B cell (primary cell): ENCODE measurements around the gene ZNF462. TPM values are rescaled to one million over a fixed set of nuclear protein-coding genes. Genes with fewer than 3 reads are reported as not detected.

Source experiments
- ATAC-seq: fragments of 200-7000 bp; cut with Tn5 transposase; one replicate; pipeline ENCODE4 v1.10.0; 2021; ENCODE audit warnings: low read depth, mild to moderate bottlenecking, moderate number of reproducible peaks, moderate library complexity
- CTCF ChIA-PET: fragments of 350-600 bp; sonication (Branson Sonifier 250); formaldehyde crosslinking; loops from one replicate; lab custom pipeline; 2021; ENCODE audit warnings: antibody characterized with exemption, inconsistent platforms; lab: Charles Lee
- POLR2A ChIA-PET: fragments of 350-600 bp; sonication (Branson Sonifier 250); formaldehyde crosslinking; loops from one replicate; lab custom pipeline; 2021; ENCODE audit warnings: antibody characterized with exemption; lab: Charles Lee
- DNase-seq: peaks from one replicate; pipeline ENCODE4 v3.0.0; 2013
- H2AFZ ChIP-seq: 2 replicates; pipeline ENCODE4 v1.6.1; 2012; ENCODE audit warnings: mild to moderate bottlenecking, low read depth, low read length; ENCODE audit not compliant: insufficient read depth, poor library complexity, severe bottlenecking
- H3K27ac ChIP-seq, 2 donors: 1 replicate in 1 of 2; 2 replicates in 1 of 2; pipeline ENCODE4 v1.5.1; 2012 to 2013; ENCODE audit warnings: low read length in 2 of 2, mild to moderate bottlenecking in 2 of 2, moderate library complexity in 1 of 2
- H3K27me3 ChIP-seq, 4 experiments: fragments of 200-600 bp in 1 of 4; sonication (generic) in 1 of 4; replicated peaks in 1 of 4; 1 replicate in 2 of 4; 2 replicates in 2 of 4; pipeline versions ENCODE4 v1.6.1 to v1.7.0; 2013 to 2016; ENCODE audit warnings: low read length in 3 of 4, mild to moderate bottlenecking in 2 of 4, mixed read lengths in 1 of 4, moderate library complexity in 1 of 4; ENCODE audit not compliant: insufficient read depth in 4 of 4, control insufficient read depth in 3 of 4; ENCODE audit errors: control extremely low read depth in 1 of 4
- H3K36me3 ChIP-seq, 2 experiments: replicated peaks in 1 of 2; 1 replicate in 1 of 2; 2 replicates in 1 of 2; pipeline versions ENCODE4 v1.6.1 to v1.7.1; 2013; ENCODE audit warnings: low read length in 1 of 2; ENCODE audit not compliant: insufficient read depth in 2 of 2, control insufficient read depth in 1 of 2; ENCODE audit errors: control extremely low read depth in 1 of 2, extremely low read depth in 1 of 2
- H3K4me1 ChIP-seq, 2 donors: fragments of 200-600 bp in 1 of 2; sonication (generic) in 1 of 2; 1 replicate in 1 of 2; 2 replicates in 1 of 2; pipeline versions ENCODE4 v1.5.1 to v1.6.1; 2013 to 2017; ENCODE audit warnings: low read length in 2 of 2; ENCODE audit not compliant: control insufficient read depth in 2 of 2, insufficient read depth in 2 of 2
- H3K4me2 ChIP-seq: replicated peaks from 2 replicates; pipeline ENCODE3; 2012; ENCODE audit warnings: mild to moderate bottlenecking, low read depth, low read length; ENCODE audit not compliant: poor library complexity, severe bottlenecking
- H3K4me3 ChIP-seq, 5 experiments: fragments of 200-600 bp in 1 of 5; sonication (generic) in 1 of 5; 1 replicate in 3 of 5; 2 replicates in 2 of 5; pipeline versions ENCODE4 v1.5.1 to v1.7.0; 2011 to 2016; ENCODE audit warnings: low read length in 4 of 5, mild to moderate bottlenecking in 4 of 5, low read depth in 2 of 5, control low read depth in 1 of 5, moderate library complexity in 1 of 5; ENCODE audit not compliant: insufficient read depth in 1 of 5; ENCODE audit errors: control extremely low read depth in 1 of 5, extremely low read depth in 1 of 5
- H3K79me2 ChIP-seq: fragments of 200-600 bp; sonication (generic); one replicate; pipeline ENCODE4 v1.6.0; 2016; ENCODE audit warnings: low read length; ENCODE audit not compliant: control insufficient read depth, insufficient read depth
- H3K9ac ChIP-seq: fragments of 200-600 bp; sonication (generic); 2 replicates; pipeline ENCODE4 v1.6.1; 2017; ENCODE audit warnings: mild to moderate bottlenecking, low read length, moderate library complexity
- H3K9me3 ChIP-seq, 3 donors: one replicate each; pipeline versions ENCODE4 v1.6.1 to v1.7.1; 2013; ENCODE audit warnings: low read length in 2 of 3; ENCODE audit not compliant: control insufficient read depth in 2 of 3, insufficient read depth in 1 of 3; ENCODE audit errors: control extremely low read depth in 1 of 3
- H4K20me1 ChIP-seq: 2 replicates; pipeline ENCODE4 v1.6.0; 2012; ENCODE audit warnings: mild to moderate bottlenecking, low read length; ENCODE audit not compliant: insufficient read depth, control insufficient read depth, poor library complexity, severe bottlenecking
- H3K27ac Mint-ChIP-seq: one replicate; pipeline ENCODE4 v1.8.0; 2021; ENCODE audit warnings: mixed read lengths
- H3K27me3 Mint-ChIP-seq: one replicate; pipeline ENCODE4 v1.8.0; 2021; ENCODE audit warnings: mixed read lengths
- H3K4me1 Mint-ChIP-seq: one replicate; pipeline ENCODE4 v1.8.0; 2021; ENCODE audit warnings: mixed read lengths
- H3K4me3 Mint-ChIP-seq: one replicate; pipeline ENCODE4 v1.8.0; 2021; ENCODE audit warnings: mixed read lengths
- H3K9me3 Mint-ChIP-seq: one replicate; pipeline ENCODE4 v1.8.0; 2022; ENCODE audit warnings: mixed read lengths; ENCODE audit not compliant: insufficient read depth
- CTCF ChIP-seq: fragments of 200-600 bp; IDR thresholded peaks from one replicate; pipeline ENCODE4 v1.8.0; 2022; ENCODE audit warnings: antibody characterized with exemption, mild to moderate bottlenecking
- EZH2 ChIP-seq: IDR thresholded peaks from 2 replicates; pipeline ENCODE4 v1.6.1; 2012; ENCODE audit warnings: borderline replicate concordance, low read depth, mild to moderate bottlenecking, moderate library complexity, low read length; ENCODE audit not compliant: insufficient read depth, poor library complexity, severe bottlenecking
- WGBS: methylation state at CpG from one replicate; pipeline ENCODE4 v1.1.5; 2013; ENCODE audit warnings: missing lambda C conversion rate; ENCODE audit not compliant: insufficient coverage; 5-methylcytosine and 5-hydroxymethylcytosine counted together
- intact Hi-C: fragments of 100-400 bp; cut with micrococcal nuclease; formaldehyde crosslinking; loops from one replicate; pipeline ENCODE4 v1.10.0; 2022
- polyA plus RNA-seq: library from polyadenylated mRNA; depleted of rRNA; stranded (reverse); fragments of >200 nt; gene quantifications from 2 replicates; pipeline ENCODE4 v1.2.3, GENCODE V29; 2012
- total RNA-seq, 2 donors: library from RNA; stranded (reverse); fragments of 120-200 nt in 1 of 2; gene quantifications; 1 replicate in 1 of 2; 2 replicates in 1 of 2; pipeline versions ENCODE4 v1.2.3 to v1.2.4, GENCODE V29; 2013 to 2022

The ZNF462 gene
- total and polyA plus RNA-seq, 2 donors (not counting 1 experiment from before 2014, with no cell fraction given), result not detected

GRCh38 chr9:106816524-106816923 lies 46.4 kb upstream of the ZNF462 start:
- no peak overlapping the region for H3K4me2 ChIP-seq
- no peak overlapping the region for H2AFZ ChIP-seq
- H3K36me3 ChIP-seq, result no peaks in the 10 kb centered on the region
- Mint-ChIP-seq H3K27ac (no peak overlapping the region), H3K9me3 (no peaks in the 10 kb centered on the region), H3K4me3 (no peak overlapping the region), H3K4me1 (no peaks in the 10 kb centered on the region), H3K27me3 (no peaks in the 10 kb centered on the region)
- no peak for ATAC-seq
- no peak overlapping the region for H3K4me3 ChIP-seq
- no peaks in the 10 kb centered on the region for H4K20me1 ChIP-seq
- no CpG with 5 or more reads among the region's 2 CpGs for WGBS
- ChIA-PET CTCF (no interaction called here), POLR2A (no interaction called here)
- no peak for TF ChIP-seq EZH2
- H3K27ac ChIP-seq, result no peak overlapping the region
- no peaks in the 10 kb centered on the region for H3K4me1 ChIP-seq
- no peak overlapping the region for H3K9ac ChIP-seq
- DNase-seq, result no peak
- H3K27me3 ChIP-seq, result no peaks in the 10 kb centered on the region
- intact Hi-C loops, result no loop called here
- H3K79me2 ChIP-seq, result no peaks in the 10 kb centered on the region
- H3K9me3 ChIP-seq, result no peaks in the 10 kb centered on the region

- no peak overlapping the region for H3K4me3 ChIP-seq
- no peaks in the 10 kb centered on the region for H3K4me1 Mint-ChIP-seq
- no peaks in the 10 kb centered on the region for H3K27me3 Mint-ChIP-seq
- H3K27ac Mint-ChIP-seq, result no peak overlapping the region
- POLR2A ChIA-PET, result no interaction called here
- 96% methylated on average over 5 of the region's 5 CpGs for WGBS
- no peaks in the 10 kb centered on the region for H3K27me3 ChIP-seq
- no peaks in the 10 kb centered on the region for H3K36me3 ChIP-seq
- H3K4me3 Mint-ChIP-seq, result no peak overlapping the region
- H3K4me1 ChIP-seq, result no peaks in the 10 kb centered on the region
- intact Hi-C loops, result no loop called here
- H3K4me2 ChIP-seq, result no peak overlapping the region
- no peaks in the 10 kb centered on the region for H3K9me3 Mint-ChIP-seq
- H2AFZ ChIP-seq, result no peak overlapping the region
- H3K9ac ChIP-seq, result no peak overlapping the region
- TF ChIP-seq EZH2 (no peak), CTCF (no peak)
- no peaks in the 10 kb centered on the region for H3K79me2 ChIP-seq
- H4K20me1 ChIP-seq, result no peaks in the 10 kb centered on the region
- DNase-seq, result no peak
- no peaks in the 10 kb centered on the region for H3K9me3 ChIP-seq
- CTCF ChIA-PET, result no interaction called here
- no peak for ATAC-seq
- H3K27ac ChIP-seq, result no peak overlapping the region
These were observed 44.9 kb upstream of the ZNF462 start for GRCh38 chr9:106818034-106818433.
